GM12878 (cell line): Measurements from ENCODE around the gene NEURL3. TPM values are rescaled to one million over a fixed set of nuclear protein-coding genes. Genes with fewer than 3 reads are reported as not detected.

Experiments used
- CUX1 ChIP-seq: IDR thresholded peaks from 2 replicates; pipeline ENCODE4 v1.6.1; 2012; ENCODE audit warnings: improper control_type of control experiment, low read depth, low read length; ENCODE audit not compliant: insufficient replicate concordance
- E2F8 ChIP-seq: fragments of 450-650 bp; IDR thresholded peaks from 2 replicates; pipeline ENCODE4 v1.6.1; 2018; ENCODE audit warnings: mild to moderate bottlenecking, low read depth, moderate library complexity; ENCODE audit not compliant: partially characterized antibody
- ELK1 ChIP-seq: IDR thresholded peaks from 2 replicates; pipeline ENCODE4 v1.6.1; 2012; ENCODE audit warnings: low read depth, low read length, improper control_type of control experiment
- IRF3 ChIP-seq: fragments of 450-650 bp; IDR thresholded peaks from 2 replicates; pipeline ENCODE4 v1.6.1; 2014; ENCODE audit warnings: mild to moderate bottlenecking
- MTA2 ChIP-seq: fragments of 450-650 bp; IDR thresholded peaks from 2 replicates; pipeline ENCODE4 v1.6.1; 2016; ENCODE audit warnings: low read depth, mild to moderate bottlenecking, moderate library complexity
- MYB ChIP-seq: fragments of 150-350 bp; IDR thresholded peaks from 2 replicates; pipeline ENCODE4 v1.6.1; 2014; ENCODE audit warnings: mild to moderate bottlenecking, low read depth, low read length, borderline replicate concordance
- NKRF ChIP-seq: fragments of 450-650 bp; conservative IDR thresholded peaks from 2 replicates; pipeline ENCODE4 v1.6.1; 2017; ENCODE audit warnings: mild to moderate bottlenecking, moderate library complexity
- PKNOX1 ChIP-seq: fragments of 450-650 bp; IDR thresholded peaks from 2 replicates; pipeline ENCODE4 v1.6.1; 2016; ENCODE audit warnings: mild to moderate bottlenecking
- POLR2AphosphoS2 ChIP-seq: IDR thresholded peaks from 2 replicates; pipeline ENCODE4 v1.6.1; 2011; ENCODE audit warnings: low read depth, mild to moderate bottlenecking, low read length, improper control_type of control experiment, moderate library complexity
- RBBP5 ChIP-seq: fragments of 200-600 bp; sonication (generic); conservative IDR thresholded peaks from 2 replicates; pipeline ENCODE4 v1.6.1; 2016
- RUNX3 ChIP-seq: IDR thresholded peaks from 2 replicates; pipeline ENCODE4 v1.6.1; 2012; ENCODE audit warnings: low read length, inconsistent platforms
- TCF7 ChIP-seq: IDR thresholded peaks from 2 replicates; pipeline ENCODE4 v1.6.1; 2014; ENCODE audit warnings: antibody characterized with exemption, borderline replicate concordance
- polyA plus RNA-seq, 11 experiments: library from polyadenylated mRNA; depleted of rRNA in 4 of 11; unstranded in 6 of 11; stranded (reverse) in 5 of 11; fragments of >200 nt; fragmentation: Nextera tagmentation in 4 of 11; fragmentation: Illumina TruSeq in 1 of 11; extraction: Ambion mirVana in 4 of 11; extraction: Trizol in 1 of 11; gene quantifications; 1 replicate in 1 of 11; 2 replicates in 10 of 11; pipeline versions ENCODE4 v1.2.1 to v1.2.3, GENCODE V29; 2011 to 2016; ENCODE audit warnings: inconsistent platforms in 2 of 11, missing spikeins in 2 of 11, low read depth in 1 of 11
- total RNA-seq, 4 experiments: library from RNA; depleted of rRNA in 3 of 4; stranded (reverse); fragments of >200 nt in 3 of 4; fragmentation: Illumina TruSeq in 1 of 4; extraction: Trizol in 1 of 4; gene quantifications; 2 replicates each; pipeline versions ENCODE4 v1.2.1 to v1.2.3, GENCODE V29; 2013 to 2021
- TF ChIP-seq, protein P1 (sequence below): fragments of 450-650 bp; IDR thresholded peaks from 2 replicates; pipeline ENCODE4 v1.6.1; 2016; ENCODE audit warnings: mild to moderate bottlenecking

NEURL3 gene
- total and polyA plus RNA-seq, 10 of the 15 experiments (the other 5 are each of a cell fraction or from before 2014, with no cell fraction given) = 0.03 to 6.3 (median 0.47) TPM

- TF ChIP-seq E2F8 (no peak), MYB (0 out of 2 replicates have a peak, but pooled peaks have one; percentile 37), POLR2AphosphoS2 (0 out of 2 replicates have a peak, but pooled peaks have one; percentile 35), MTA2 (peak; percentile 6; the same call in 1 of the 2 replicates), ELK1 (0 out of 2 replicates have a peak, but pooled peaks have one; percentile 56), NKRF (no peak), RBBP5 (no peak), PKNOX1 (peak; percentile 37), TCF7 (no peak), CUX1 (no peak), IRF3 (no peak), RUNX3 (peak; percentile 91)
- TF ChIP-seq, protein P1, sequence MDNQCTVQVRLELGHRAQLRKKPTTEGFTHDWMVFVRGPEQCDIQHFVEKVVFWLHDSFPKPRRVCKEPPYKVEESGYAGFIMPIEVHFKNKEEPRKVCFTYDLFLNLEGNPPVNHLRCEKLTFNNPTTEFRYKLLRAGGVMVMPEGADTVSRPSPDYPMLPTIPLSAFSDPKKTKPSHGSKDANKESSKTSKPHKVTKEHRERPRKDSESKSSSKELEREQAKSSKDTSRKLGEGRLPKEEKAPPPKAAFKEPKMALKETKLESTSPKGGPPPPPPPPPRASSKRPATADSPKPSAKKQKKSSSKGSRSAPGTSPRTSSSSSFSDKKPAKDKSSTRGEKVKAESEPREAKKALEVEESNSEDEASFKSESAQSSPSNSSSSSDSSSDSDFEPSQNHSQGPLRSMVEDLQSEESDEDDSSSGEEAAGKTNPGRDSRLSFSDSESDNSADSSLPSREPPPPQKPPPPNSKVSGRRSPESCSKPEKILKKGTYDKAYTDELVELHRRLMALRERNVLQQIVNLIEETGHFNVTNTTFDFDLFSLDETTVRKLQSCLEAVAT = no peak
These were observed 22.3 kb upstream of the NEURL3 start (continued) for GRCh38 chr2:96527286-96528005.
